Activated CD4-positive, alpha-beta T cell treated with anti-CD3 and anti-CD28 coated beads, Interleukin-2, amount 50 U/mL, for 48 hours (primary cell): Measurements from ENCODE around the gene PJA1.

Experiments
- DNase-seq, 2 experiments: peaks; one replicate each; pipeline ENCODE4 v3.0.0-alpha.2; 2020

The PJA1 gene

GRCh38 chrX:69165087-69165651, at the start of gene PJA1:
Gene PJA1 (minus strand): TSS chrX:69165453. CDS start chrX:69163073, 2,380 bp downstream.
- DNase-seq: peak; percentile 65 to 70

GRCh38 chrX:69214463-69214862, 49.2 kb upstream of the PJA1 start:
- DNase-seq: no peak

GRCh38 chrX:69211701-69212100, 46.4 kb upstream of the PJA1 start:
- no peak for DNase-seq

- no peak for DNase-seq
Observed at GRCh38 chrX:69210581-69210980, 45.3 kb upstream of the PJA1 start.

GRCh38 chrX:69207216-69207615, 42.0 kb upstream of the PJA1 start:
- no peak for DNase-seq

- no peak for DNase-seq
Observed at GRCh38 chrX:69203638-69204037, 38.4 kb upstream of the PJA1 start.

- no peak for DNase-seq
Observed at GRCh38 chrX:69197690-69198089, 32.4 kb upstream of the PJA1 start.

- no peak for DNase-seq
Observed at GRCh38 chrX:69196666-69197065, 31.4 kb upstream of the PJA1 start.

GRCh38 chrX:69195810-69196209, 30.6 kb upstream of the PJA1 start:
- no peak for DNase-seq

- no peak for DNase-seq
Observed at GRCh38 chrX:69195192-69195591, 29.9 kb upstream of the PJA1 start.

GRCh38 chrX:69192603-69193002, 27.4 kb upstream of the PJA1 start:
- no peak for DNase-seq

GRCh38 chrX:69189576-69190371, 24.5 kb upstream of the PJA1 start:
- DNase-seq: no peak

- DNase-seq: no peak
Observed at GRCh38 chrX:69186651-69187050, 21.4 kb upstream of the PJA1 start.

- no peak for DNase-seq
Observed at GRCh38 chrX:69185886-69186285, 20.6 kb upstream of the PJA1 start.

GRCh38 chrX:69185141-69185540, 19.9 kb upstream of the PJA1 start:
- DNase-seq: no peak

GRCh38 chrX:69182818-69183380, 17.6 kb upstream of the PJA1 start:
- no peak for DNase-seq

- no peak for DNase-seq
Observed at GRCh38 chrX:69179380-69179911, 14.2 kb upstream of the PJA1 start.

GRCh38 chrX:69178592-69178991, 13.3 kb upstream of the PJA1 start:
- no peak for DNase-seq

GRCh38 chrX:69177511-69178162, 12.4 kb upstream of the PJA1 start:
- no peak for DNase-seq

- no peak for DNase-seq
Observed at GRCh38 chrX:69176053-69176452, 10.8 kb upstream of the PJA1 start.

- DNase-seq: no peak
Observed at GRCh38 chrX:69173906-69174305, 8.7 kb upstream of the PJA1 start.

GRCh38 chrX:69172937-69173336, 7.7 kb upstream of the PJA1 start:
- DNase-seq: no peak

- no peak for DNase-seq
Observed at GRCh38 chrX:69170319-69170718, 5.1 kb upstream of the PJA1 start.
